Smooth muscle cell (in vitro differentiated cells): ENCODE data around the gene ASGR1. TPM values are rescaled to one million over a fixed set of nuclear protein-coding genes. Genes with fewer than 3 reads are reported as not detected.
A peak's percentile ranks its signal among the peaks of the same experiment; 100 is the strongest.

Experiments
- DNase-seq: peaks from one replicate; lab custom pipeline; 2025; ENCODE audit not compliant: unreplicated experiment; lab: John Stamatoyannopoulos, UW
- H2AFZ ChIP-seq: fragments of 200-600 bp; sonication (generic); 2 replicates; pipeline ENCODE4 v1.6.0; 2016; ENCODE audit warnings: antibody characterized with exemption, low read depth, mild to moderate bottlenecking
- H3F3A ChIP-seq: fragments of 200-600 bp; sonication (generic); 2 replicates; pipeline ENCODE4 v1.6.0; 2017; ENCODE audit warnings: antibody characterized with exemption, low read depth
- H3K27ac ChIP-seq: fragments of 200-600 bp; sonication (generic); 2 replicates; pipeline ENCODE4 v1.5.1; 2016; ENCODE audit warnings: low read depth, mild to moderate bottlenecking
- H3K27me3 ChIP-seq: fragments of 200-600 bp; sonication (generic); 2 replicates; pipeline ENCODE4 v1.6.1; 2016; ENCODE audit warnings: low read depth, mild to moderate bottlenecking
- H3K36me3 ChIP-seq: fragments of 200-600 bp; sonication (generic); 2 replicates; pipeline ENCODE4 v1.5.1; 2016; ENCODE audit warnings: low read depth
- H3K4me1 ChIP-seq: fragments of 200-600 bp; sonication (generic); 2 replicates; pipeline ENCODE4 v1.5.1; 2016; ENCODE audit warnings: low read depth
- H3K4me2 ChIP-seq: fragments of 200-600 bp; sonication (generic); 2 replicates; pipeline ENCODE4 v1.6.0; 2016; ENCODE audit warnings: mild to moderate bottlenecking
- H3K4me3 ChIP-seq: fragments of 200-600 bp; sonication (generic); 2 replicates; pipeline ENCODE4 v1.5.1; 2016; ENCODE audit warnings: mild to moderate bottlenecking
- H3K79me2 ChIP-seq: fragments of 200-600 bp; sonication (generic); 2 replicates; pipeline ENCODE4 v1.6.0; 2016; ENCODE audit warnings: low read depth, mild to moderate bottlenecking
- H3K9ac ChIP-seq: fragments of 200-600 bp; sonication (generic); 2 replicates; pipeline ENCODE4 v1.6.0; 2016; ENCODE audit warnings: low read depth
- H3K9me3 ChIP-seq: fragments of 200-600 bp; sonication (generic); replicated peaks from 2 replicates; pipeline ENCODE4 v1.5.1; 2016; ENCODE audit warnings: low read depth
- H4K20me1 ChIP-seq: fragments of 200-600 bp; sonication (generic); 2 replicates; pipeline ENCODE4 v1.6.0; 2016; ENCODE audit warnings: low read depth
- WGBS: methylation state at CpG from one replicate; pipeline ENCODE4 v1.1.7; 2016; ENCODE audit warnings: low lambda C conversion rate; 5-methylcytosine and 5-hydroxymethylcytosine counted together
- polyA plus RNA-seq: library from polyadenylated mRNA; unstranded; fragments of >200 nt; fragmentation: Nextera tagmentation; extraction: Ambion mirVana; gene quantifications from 2 replicates; pipeline ENCODE4 v1.2.1, GENCODE V29; 2016
- total RNA-seq: library from RNA; depleted of rRNA; stranded (reverse); fragments of >200 nt; gene quantifications from 2 replicates; pipeline ENCODE4 v1.2.3, GENCODE V29; 2014
- TF ChIP-seq, protein P1 (sequence below): fragments of 200-600 bp; sonication (generic); IDR thresholded peaks from 2 replicates; pipeline ENCODE4 v1.5.1; 2017; ENCODE audit warnings: borderline replicate concordance, mild to moderate bottlenecking, antibody characterized with exemption; ENCODE audit not compliant: insufficient read depth, poor library complexity, severe bottlenecking

Gene ASGR1
- total and polyA plus RNA-seq, 2 experiments from 2014 or later = 1.2 to 4.2 TPM

DNA sequence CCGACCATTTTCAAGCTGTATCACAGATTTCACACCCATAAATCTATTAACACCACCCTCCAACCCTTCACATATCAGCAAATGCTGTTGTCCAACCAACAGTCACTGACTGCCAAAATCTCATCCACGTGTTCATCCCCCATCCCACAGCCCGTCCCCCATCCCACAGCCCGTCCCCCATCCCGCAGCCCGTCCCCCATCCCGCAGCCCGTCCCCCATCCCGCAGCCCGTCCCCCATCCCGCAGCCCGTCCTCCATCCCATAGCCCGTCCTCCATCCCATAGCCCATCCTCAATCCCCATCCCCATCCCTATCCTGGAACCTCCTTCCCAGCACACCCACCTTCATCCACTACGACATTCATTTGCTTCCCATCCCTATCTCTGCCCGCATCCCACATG is 26.4 kb upstream of the ASGR1 start:
- Histone ChIP-seq H3K4me2 (peak overlapping the region; percentile 80), H3F3A (peaks cover 3% of the 10 kb centered on the region), H3K9ac (peak overlapping the region; percentile 58), H3K27ac (peak overlapping the region; percentile 14), H4K20me1 (peaks cover 54% of the 10 kb centered on the region), H3K4me3 (peak overlapping the region; percentile 55), H3K9me3 (no peaks in the 10 kb centered on the region), H2AFZ (no peak overlapping the region), H3K79me2 (peaks cover 29% of the 10 kb centered on the region), H3K4me1 (peaks cover 29% of the 10 kb centered on the region), H3K36me3 (no peaks in the 10 kb centered on the region), H3K27me3 (no peaks in the 10 kb centered on the region)
- 29% methylated on average over 3 of the region's 15 CpGs for WGBS
- TF ChIP-seq, protein P1, sequence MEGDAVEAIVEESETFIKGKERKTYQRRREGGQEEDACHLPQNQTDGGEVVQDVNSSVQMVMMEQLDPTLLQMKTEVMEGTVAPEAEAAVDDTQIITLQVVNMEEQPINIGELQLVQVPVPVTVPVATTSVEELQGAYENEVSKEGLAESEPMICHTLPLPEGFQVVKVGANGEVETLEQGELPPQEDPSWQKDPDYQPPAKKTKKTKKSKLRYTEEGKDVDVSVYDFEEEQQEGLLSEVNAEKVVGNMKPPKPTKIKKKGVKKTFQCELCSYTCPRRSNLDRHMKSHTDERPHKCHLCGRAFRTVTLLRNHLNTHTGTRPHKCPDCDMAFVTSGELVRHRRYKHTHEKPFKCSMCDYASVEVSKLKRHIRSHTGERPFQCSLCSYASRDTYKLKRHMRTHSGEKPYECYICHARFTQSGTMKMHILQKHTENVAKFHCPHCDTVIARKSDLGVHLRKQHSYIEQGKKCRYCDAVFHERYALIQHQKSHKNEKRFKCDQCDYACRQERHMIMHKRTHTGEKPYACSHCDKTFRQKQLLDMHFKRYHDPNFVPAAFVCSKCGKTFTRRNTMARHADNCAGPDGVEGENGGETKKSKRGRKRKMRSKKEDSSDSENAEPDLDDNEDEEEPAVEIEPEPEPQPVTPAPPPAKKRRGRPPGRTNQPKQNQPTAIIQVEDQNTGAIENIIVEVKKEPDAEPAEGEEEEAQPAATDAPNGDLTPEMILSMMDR = no peak
- DNase-seq = no peak

DNA sequence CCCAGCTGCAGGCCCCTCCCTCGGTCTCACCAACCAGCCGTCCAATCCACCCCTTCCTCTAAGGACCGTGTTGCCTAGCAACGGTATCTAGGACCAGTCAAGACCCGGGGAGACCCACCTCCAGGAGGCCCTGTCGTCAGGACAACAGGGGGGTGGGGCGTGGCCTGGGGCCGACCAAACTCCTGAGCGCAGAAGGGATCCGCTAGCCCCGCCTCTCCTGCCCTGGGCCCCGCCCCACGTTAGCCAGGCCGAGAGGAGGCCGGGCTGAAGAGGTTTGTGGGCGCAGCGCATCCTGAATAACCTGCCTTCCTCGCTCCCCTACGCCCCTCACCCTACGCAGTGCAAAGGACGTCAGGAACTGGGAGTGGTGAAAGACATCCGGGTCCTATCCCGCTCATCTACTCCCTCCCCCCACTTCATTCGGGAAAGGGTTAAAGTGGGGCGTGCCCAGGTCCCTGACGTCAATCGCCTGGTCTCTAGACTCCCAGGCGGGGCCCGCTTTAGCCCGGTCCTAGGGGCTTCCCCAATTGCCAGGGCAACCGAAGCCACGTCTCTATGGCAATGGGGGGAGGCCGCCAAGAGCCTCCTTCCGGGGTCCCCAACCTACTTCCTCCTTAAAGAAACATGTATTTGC is 25.8 kb upstream of the ASGR1 start:
- TF ChIP-seq, protein P1 = no peak
- DNase-seq = peak; percentile 73
- Histone ChIP-seq H4K20me1 (peaks cover 48% of the 10 kb centered on the region), H3K9me3 (no peaks in the 10 kb centered on the region), H3K79me2 (peaks cover 23% of the 10 kb centered on the region), H3F3A (no peaks in the 10 kb centered on the region), H3K4me1 (peaks cover 28% of the 10 kb centered on the region), H3K27me3 (no peaks in the 10 kb centered on the region), H3K4me3 (peak overlapping the region; percentile 55), H3K36me3 (no peaks in the 10 kb centered on the region), H3K4me2 (peak overlapping the region; percentile 80), H3K27ac (peak overlapping the region; percentile 14), H2AFZ (no peak overlapping the region), H3K9ac (peak overlapping the region; percentile 58)
- WGBS = 4% methylated on average over 34 of the region's 34 CpGs

DNA sequence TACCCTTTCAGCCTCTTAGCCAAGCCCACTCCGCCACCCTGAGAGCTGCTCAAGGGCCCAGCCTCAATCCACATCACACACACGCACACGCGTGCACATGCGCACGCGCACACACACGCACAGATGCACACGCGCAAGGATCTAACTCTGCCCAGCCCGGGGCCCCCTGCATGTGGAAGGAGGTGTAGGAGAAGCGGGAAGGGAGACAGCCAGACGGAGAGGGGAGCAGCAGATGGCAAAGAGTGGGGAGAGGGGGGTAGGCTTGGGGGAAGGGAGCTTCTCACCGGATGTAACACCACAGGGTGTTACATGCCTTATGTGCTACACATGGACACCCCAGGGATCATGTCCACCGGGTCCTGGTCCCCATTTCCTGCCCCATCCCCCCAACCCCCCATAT is 25.2 kb upstream of the ASGR1 start:
- no peak for DNase-seq
- Histone ChIP-seq H3K4me2 (peak overlapping the region; percentile 80), H3K9ac (peak overlapping the region; percentile 47), H2AFZ (no peak overlapping the region), H3K27ac (peak overlapping the region; percentile 11), H3K79me2 (peaks cover 17% of the 10 kb centered on the region), H3K27me3 (no peaks in the 10 kb centered on the region), H3K9me3 (no peaks in the 10 kb centered on the region), H4K20me1 (peaks cover 42% of the 10 kb centered on the region), H3K4me3 (peak overlapping the region; percentile 55), H3K4me1 (peaks cover 28% of the 10 kb centered on the region), H3K36me3 (no peaks in the 10 kb centered on the region), H3F3A (no peaks in the 10 kb centered on the region)
- TF ChIP-seq, protein P1 = no peak
- WGBS = 95% methylated on average over 14 of the region's 15 CpGs

DNA sequence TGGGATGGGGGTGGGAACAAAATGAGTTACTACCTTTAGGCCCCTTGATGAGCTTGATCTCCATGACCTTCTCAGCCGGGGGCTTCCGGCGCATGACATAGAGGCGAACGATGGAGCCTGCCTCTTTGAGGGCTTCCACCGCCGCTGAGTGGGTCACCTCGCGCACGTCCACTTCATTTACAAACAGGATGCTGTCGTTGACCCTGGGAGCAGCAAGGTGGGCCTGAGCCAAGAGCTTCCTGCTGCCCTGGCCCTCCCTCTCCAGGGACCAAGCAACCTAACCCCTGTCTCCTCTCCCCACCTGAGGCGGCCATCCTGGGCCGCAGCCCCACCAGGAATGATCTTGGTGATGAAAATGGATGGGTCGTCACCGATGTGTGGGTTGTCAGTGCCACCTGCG is 24.2 kb upstream of the ASGR1 start:
- Histone ChIP-seq H3K9ac (no peak overlapping the region), H3K27me3 (no peaks in the 10 kb centered on the region), H3K4me3 (no peak overlapping the region), H4K20me1 (peaks cover 32% of the 10 kb centered on the region), H3K4me2 (no peak overlapping the region), H3F3A (no peaks in the 10 kb centered on the region), H2AFZ (no peak overlapping the region), H3K27ac (no peak overlapping the region), H3K9me3 (no peaks in the 10 kb centered on the region), H3K79me2 (peaks cover 7% of the 10 kb centered on the region), H3K36me3 (no peaks in the 10 kb centered on the region), H3K4me1 (peaks cover 19% of the 10 kb centered on the region)
- TF ChIP-seq, protein P1 = no peak
- no peak for DNase-seq
- WGBS = 95% methylated on average over 16 of the region's 16 CpGs
